Mesothelial cell of epicardium (in vitro differentiated cells): ENCODE data around the gene GATAD2A. TPM values are rescaled to one million over a fixed set of nuclear protein-coding genes. Genes with fewer than 3 reads are reported as not detected.

Experiments used
- DNase-seq, 2 experiments: peaks; one replicate each; pipeline ENCODE4 v3.0.0; 2021; ENCODE audit warnings: low spot score in 2 of 2; ENCODE audit not compliant: unreplicated experiment in 2 of 2
- H3K27ac Mint-ChIP-seq: 2 replicates; pipeline ENCODE4 v1.8.0; 2021; ENCODE audit warnings: mixed read lengths
- H3K27me3 Mint-ChIP-seq: 2 replicates; pipeline ENCODE4 v1.8.0; 2021; ENCODE audit warnings: low read depth, mixed read lengths
- H3K36me3 Mint-ChIP-seq: 2 replicates; pipeline ENCODE4 v1.8.0; 2021; ENCODE audit warnings: mixed read lengths
- H3K4me1 Mint-ChIP-seq: 2 replicates; pipeline ENCODE4 v1.8.0; 2021; ENCODE audit warnings: mixed read lengths
- H3K4me3 Mint-ChIP-seq: 2 replicates; pipeline ENCODE4 v1.8.0; 2021; ENCODE audit warnings: mild to moderate bottlenecking, moderate library complexity, mixed read lengths
- H3K9me3 Mint-ChIP-seq: 2 replicates; pipeline ENCODE4 v1.8.0; 2021; ENCODE audit warnings: mixed read lengths
- microRNA-seq: library from miRNA; unstranded; fragments of <30 nt; microRNA quantifications from one replicate; pipeline ENCODE4 v1.2.0, GENCODE V29; 2021; ENCODE audit warnings: inconsistent platforms, mixed read lengths
- total RNA-seq: library from RNA; stranded (reverse); gene quantifications from 3 replicates; pipeline ENCODE4 v1.2.1, GENCODE V29; 2021
- TF ChIP-seq, protein P1 (sequence below): fragments of 200-600 bp; sonication (generic); IDR thresholded peaks from one replicate; pipeline ENCODE4 v1.5.0; 2021; ENCODE audit warnings: antibody characterized with exemption; ENCODE audit not compliant: unreplicated experiment

GATAD2A gene
- total RNA-seq, 1 donor from 2014 or later, result 113 TPM

DNA sequence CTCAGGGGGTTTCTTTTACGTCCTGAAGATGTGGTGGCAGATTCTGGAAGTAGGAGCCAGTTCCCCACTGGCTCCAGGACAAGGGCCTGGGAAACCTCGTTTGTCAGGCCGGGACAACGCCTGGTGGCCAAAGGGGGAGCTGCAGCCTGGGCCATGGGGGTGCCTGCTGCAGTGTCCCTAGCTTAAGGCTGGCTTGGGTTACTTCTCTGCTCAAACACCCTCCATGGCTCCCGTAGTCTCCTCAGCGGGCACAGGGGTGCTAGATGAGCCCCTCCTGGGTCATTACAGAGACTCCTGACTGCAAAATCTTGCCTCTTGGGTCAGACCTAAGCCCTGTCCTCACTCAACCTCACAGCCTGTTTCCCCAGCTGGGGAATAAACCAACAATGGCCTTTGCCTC lies 147.3 kb downstream of the GATAD2A start:
- Mint-ChIP-seq H3K4me3 (no peak overlapping the region), H3K27me3 (no peaks in the 10 kb centered on the region), H3K27ac (no peak overlapping the region), H3K4me1 (peaks cover 20% of the 10 kb centered on the region), H3K9me3 (no peaks in the 10 kb centered on the region), H3K36me3 (no peaks in the 10 kb centered on the region)
- TF ChIP-seq, protein P1, sequence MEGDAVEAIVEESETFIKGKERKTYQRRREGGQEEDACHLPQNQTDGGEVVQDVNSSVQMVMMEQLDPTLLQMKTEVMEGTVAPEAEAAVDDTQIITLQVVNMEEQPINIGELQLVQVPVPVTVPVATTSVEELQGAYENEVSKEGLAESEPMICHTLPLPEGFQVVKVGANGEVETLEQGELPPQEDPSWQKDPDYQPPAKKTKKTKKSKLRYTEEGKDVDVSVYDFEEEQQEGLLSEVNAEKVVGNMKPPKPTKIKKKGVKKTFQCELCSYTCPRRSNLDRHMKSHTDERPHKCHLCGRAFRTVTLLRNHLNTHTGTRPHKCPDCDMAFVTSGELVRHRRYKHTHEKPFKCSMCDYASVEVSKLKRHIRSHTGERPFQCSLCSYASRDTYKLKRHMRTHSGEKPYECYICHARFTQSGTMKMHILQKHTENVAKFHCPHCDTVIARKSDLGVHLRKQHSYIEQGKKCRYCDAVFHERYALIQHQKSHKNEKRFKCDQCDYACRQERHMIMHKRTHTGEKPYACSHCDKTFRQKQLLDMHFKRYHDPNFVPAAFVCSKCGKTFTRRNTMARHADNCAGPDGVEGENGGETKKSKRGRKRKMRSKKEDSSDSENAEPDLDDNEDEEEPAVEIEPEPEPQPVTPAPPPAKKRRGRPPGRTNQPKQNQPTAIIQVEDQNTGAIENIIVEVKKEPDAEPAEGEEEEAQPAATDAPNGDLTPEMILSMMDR, result peak; percentile 72
- DNase-seq, result peak in 1 of 2 experiments; percentile 61

DNA sequence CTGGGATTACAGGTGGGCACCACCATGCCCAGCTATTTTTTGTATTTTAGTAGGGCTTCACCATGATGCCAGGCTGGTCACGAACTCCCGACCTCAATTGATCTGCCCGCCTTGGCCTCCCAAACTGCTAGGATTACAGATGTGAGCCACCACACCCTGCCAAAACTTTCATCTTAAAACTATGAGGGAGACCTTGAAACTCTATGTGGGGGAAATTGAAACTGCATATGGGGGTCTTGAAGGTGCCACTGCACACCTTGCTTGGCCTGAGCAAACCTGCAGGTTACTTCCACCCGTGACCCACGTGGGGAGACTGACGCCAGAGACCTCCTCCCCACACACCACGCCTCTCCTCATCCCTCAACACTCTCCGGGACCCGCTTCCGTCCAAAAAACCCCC lies 148.2 kb downstream of the GATAD2A start:
- Mint-ChIP-seq H3K27me3 (no peaks in the 10 kb centered on the region), H3K27ac (no peak overlapping the region), H3K36me3 (no peaks in the 10 kb centered on the region), H3K4me1 (peaks cover 19% of the 10 kb centered on the region), H3K9me3 (no peaks in the 10 kb centered on the region), H3K4me3 (no peak overlapping the region)
- no peak for DNase-seq
- TF ChIP-seq, protein P1, result no peak

DNA sequence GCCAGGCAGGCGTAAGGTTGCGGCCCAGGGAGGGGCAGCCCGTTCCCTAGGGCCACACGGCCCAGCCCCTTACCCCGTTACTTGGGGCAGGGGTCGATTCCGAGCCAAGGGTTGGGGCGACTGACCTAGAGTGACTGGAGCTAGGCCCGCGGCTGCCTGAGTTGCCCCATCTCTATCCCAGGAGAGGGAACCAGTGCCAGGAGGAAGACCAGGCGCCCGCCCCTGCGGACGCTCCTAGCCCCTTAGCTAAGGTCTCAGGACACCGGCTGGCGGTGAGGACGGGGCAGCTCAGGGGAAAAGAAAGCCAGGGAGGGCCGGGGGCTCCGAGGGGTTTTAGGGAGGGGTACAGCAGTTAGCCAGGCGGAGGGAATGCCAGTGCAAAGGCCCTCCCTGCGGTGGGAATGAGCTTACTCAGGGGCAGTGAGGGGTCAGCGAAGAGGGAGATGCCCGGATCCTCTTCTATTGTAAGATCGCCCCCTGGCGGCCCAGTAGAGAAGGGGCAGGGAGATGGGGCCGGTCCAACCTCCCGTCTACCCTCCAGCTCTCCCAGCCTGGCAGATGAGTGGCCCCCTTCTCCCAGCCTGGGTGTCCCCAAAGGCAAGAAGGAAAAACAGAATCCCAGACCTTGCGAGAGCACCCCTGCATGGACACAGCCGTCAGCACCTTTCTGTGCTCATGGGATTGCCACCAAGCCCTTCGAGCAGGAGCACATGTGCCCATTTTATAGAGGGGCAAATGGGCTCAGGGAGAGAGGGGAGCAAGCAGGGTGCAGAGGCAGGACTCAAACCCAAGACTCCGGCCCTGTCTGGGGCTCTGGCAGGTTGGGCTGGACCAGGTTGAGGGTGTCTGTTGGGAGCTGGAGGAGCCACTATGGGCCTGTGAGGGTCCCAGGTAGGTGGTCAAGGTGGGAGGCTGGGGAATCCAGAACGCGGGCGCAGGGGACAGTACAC lies 148.9 kb downstream of the GATAD2A start:
- Mint-ChIP-seq H3K4me3 (no peak overlapping the region), H3K4me1 (peaks cover 15% of the 10 kb centered on the region), H3K27ac (no peak overlapping the region), H3K9me3 (no peaks in the 10 kb centered on the region), H3K27me3 (no peaks in the 10 kb centered on the region), H3K36me3 (no peaks in the 10 kb centered on the region)
- TF ChIP-seq, protein P1, result peak; percentile 72
- DNase-seq, result no peak

DNA sequence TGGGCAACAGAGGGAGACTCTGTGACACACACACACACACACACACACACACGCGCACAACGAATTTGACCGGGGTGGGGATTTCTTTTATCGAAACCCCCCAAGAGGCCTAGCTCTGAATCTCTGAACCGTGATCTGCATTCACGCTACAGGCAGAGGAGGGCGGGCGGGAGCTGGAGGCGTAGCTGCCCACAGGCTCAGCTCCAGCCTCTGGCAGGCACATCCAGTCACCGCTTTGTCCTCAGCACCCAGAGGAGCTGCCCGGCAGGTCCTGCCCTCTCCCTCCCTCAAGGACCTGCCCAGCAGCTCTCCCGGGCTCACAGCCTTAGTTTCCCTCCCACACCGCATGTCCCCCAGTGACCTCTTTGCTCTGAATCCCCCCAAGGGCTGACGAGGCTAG lies 152.6 kb downstream of the GATAD2A start:
- no peak overlapping the region for H3K27ac Mint-ChIP-seq
- H3K4me1 Mint-ChIP-seq, result no peaks in the 10 kb centered on the region
- no peaks in the 10 kb centered on the region for H3K9me3 Mint-ChIP-seq
- no peak for DNase-seq
- TF ChIP-seq, protein P1, result no peak
- H3K4me3 Mint-ChIP-seq, result no peak overlapping the region
- H3K36me3 Mint-ChIP-seq, result peaks cover 10% of the 10 kb centered on the region
- no peaks in the 10 kb centered on the region for H3K27me3 Mint-ChIP-seq

Small RNA genes within 50 kb of the gene (microRNA-seq; reads per million reads assigned to microRNA genes)
- gene MIR640, result not detected

Other genes with a start within 250 kb of the GATAD2A start
- gene MEF2B, start 235.4 kb upstream of the GATAD2A start, total RNA-seq, result 1.4 to 2.9 TPM (median 2.8 TPM) in 3 replicates
- gene BORCS8, start 213.5 kb upstream of the GATAD2A start, total RNA-seq, result 26.4 to 28.4 TPM (median 26.7 TPM) in 3 replicates
- gene RFXANK, start 213.4 kb upstream of the GATAD2A start, total RNA-seq, result 90.4 to 93.6 TPM (median 92.0 TPM) in 3 replicates
- gene NR2C2AP, start 202.3 kb upstream of the GATAD2A start, total RNA-seq, result 9.4 to 11.8 TPM (median 10.1 TPM) in 3 replicates
- gene NCAN, start 193.7 kb upstream of the GATAD2A start, total RNA-seq, result 0.02 to 0.29 TPM (median 0.07 TPM) in 3 replicates
- 3.5 to 5.7 TPM (median 4.0 TPM) in 3 replicates for gene TM6SF2, start 132.4 kb upstream of the GATAD2A start, total RNA-seq
- gene SUGP1, start 85.2 kb upstream of the GATAD2A start, total RNA-seq, result 70.2 to 77.2 TPM (median 74.9 TPM) in 3 replicates
- gene MAU2, start 84.8 kb upstream of the GATAD2A start, total RNA-seq, result 93.0 to 107 TPM (median 94.7 TPM) in 3 replicates
- 1.9 to 2.3 TPM (median 2.1 TPM) in 3 replicates for gene TSSK6, start 109.9 kb downstream of the GATAD2A start, total RNA-seq
- gene NDUFA13, start 110.5 kb downstream of the GATAD2A start, total RNA-seq, result 338 to 343 TPM (median 342 TPM) in 3 replicates
- 19.0 to 22.6 TPM (median 20.7 TPM) in 3 replicates for gene YJEFN3, start 123.2 kb downstream of the GATAD2A start, total RNA-seq
- gene CILP2, start 132.6 kb downstream of the GATAD2A start, total RNA-seq, result 22.7 to 23.2 TPM (median 23.2 TPM) in 3 replicates
- gene PBX4, start 213.0 kb downstream of the GATAD2A start, total RNA-seq, result 11.3 to 12.8 TPM (median 12.2 TPM) in 3 replicates
- 84.2 to 93.4 TPM (median 87.1 TPM) in 3 replicates for gene LPAR2, start 222.5 kb downstream of the GATAD2A start, total RNA-seq
- 25.0 to 27.1 TPM (median 25.1 TPM) in 3 replicates for gene GMIP, start 238.0 kb downstream of the GATAD2A start, total RNA-seq